WTC11 (cell line): ENCODE data around the gene MOSMO. TPM values are rescaled to one million over a fixed set of nuclear protein-coding genes. Genes with fewer than 3 reads are reported as not detected.

Source experiments
- ATAC-seq: fragments of 200-7000 bp; cut with Tn5 transposase; 2 replicates; pipeline ENCODE4 v1.10.0; 2021; ENCODE audit warnings: mild to moderate bottlenecking, moderate library complexity
- CTCF ChIA-PET: fragments of 300-600 bp; sonication (Branson Sonifier 250); formaldehyde crosslinking; loops from one replicate; lab custom pipeline; 2021; ENCODE audit warnings: antibody characterized with exemption; lab: Charles Lee
- POLR2A ChIA-PET: fragments of 350-600 bp; sonication (Branson Sonifier 250); formaldehyde crosslinking; loops from one replicate; lab custom pipeline; 2021; ENCODE audit warnings: antibody characterized with exemption; lab: Charles Lee
- DNase-seq: peaks from one replicate; pipeline ENCODE4 v3.0.0; 2021; ENCODE audit warnings: low spot score
- H3K27ac Mint-ChIP-seq: 2 replicates; pipeline ENCODE4 v1.8.0; 2021; ENCODE audit warnings: mixed read lengths
- H3K27me3 Mint-ChIP-seq: 2 replicates; pipeline ENCODE4 v1.8.0; 2021; ENCODE audit warnings: low read depth, mild to moderate bottlenecking, moderate library complexity, mixed read lengths
- H3K36me3 Mint-ChIP-seq: 2 replicates; pipeline ENCODE4 v1.8.0; 2021; ENCODE audit warnings: mixed read lengths
- H3K4me1 Mint-ChIP-seq: 2 replicates; pipeline ENCODE4 v1.8.0; 2022; ENCODE audit warnings: mixed read lengths
- H3K4me3 Mint-ChIP-seq: 2 replicates; pipeline ENCODE4 v1.8.0; 2021; ENCODE audit warnings: mild to moderate bottlenecking, moderate library complexity, mixed read lengths
- H3K9me3 Mint-ChIP-seq: 2 replicates; pipeline ENCODE4 v1.8.0; 2021; ENCODE audit warnings: mixed read lengths
- GABPB1 ChIP-seq: sonication (generic); formaldehyde crosslinking; IDR thresholded peaks from 2 replicates; pipeline ENCODE4 v1.8.1; 2023; ENCODE audit warnings: mild to moderate bottlenecking, missing genetic modification reagents
- GTF2I ChIP-seq: fragments of 250-450 bp; sonication (Bioruptor Pico); conservative IDR thresholded peaks from 2 replicates; pipeline ENCODE4 v1.4.0; 2021; ENCODE audit warnings: mild to moderate bottlenecking
- MXD4 ChIP-seq: fragments of 250-450 bp; sonication (Bioruptor Pico); IDR thresholded peaks from 2 replicates; pipeline ENCODE4 v1.8.0; 2021; ENCODE audit warnings: mild to moderate bottlenecking, moderate library complexity, borderline replicate concordance
- MYBL2 ChIP-seq: sonication (generic); formaldehyde crosslinking; IDR thresholded peaks from 2 replicates; pipeline ENCODE4 v1.8.1; 2023; ENCODE audit warnings: mild to moderate bottlenecking, moderate library complexity, missing genetic modification reagents
- SMAD4 ChIP-seq: sonication (generic); formaldehyde crosslinking; IDR thresholded peaks from 2 replicates; pipeline ENCODE4 v1.8.0; 2022; ENCODE audit warnings: mild to moderate bottlenecking, missing genetic modification reagents
- TEAD4 ChIP-seq: sonication (generic); formaldehyde crosslinking; IDR thresholded peaks from 2 replicates; pipeline ENCODE4 v1.8.0; 2022; ENCODE audit warnings: mild to moderate bottlenecking, missing genetic modification reagents
- TP53 ChIP-seq: sonication (generic); formaldehyde crosslinking; IDR thresholded peaks from 2 replicates; pipeline ENCODE4 v1.8.1; 2023; ENCODE audit warnings: mild to moderate bottlenecking, missing genetic modification reagents
- ZBTB21 ChIP-seq: sonication (generic); formaldehyde crosslinking; IDR thresholded peaks from 2 replicates; pipeline ENCODE4 v1.8.1; 2023; ENCODE audit warnings: mild to moderate bottlenecking, missing genetic modification reagents, borderline replicate concordance
- ZNF121 ChIP-seq: sonication (generic); formaldehyde crosslinking; IDR thresholded peaks from 2 replicates; pipeline ENCODE4 v1.8.0; 2023; ENCODE audit warnings: missing genetic modification reagents
- ZNF232 ChIP-seq: sonication (generic); formaldehyde crosslinking; IDR thresholded peaks from 2 replicates; pipeline ENCODE4 v1.8.0; 2022; ENCODE audit warnings: mild to moderate bottlenecking, missing genetic modification reagents
- total RNA-seq: library from RNA; stranded (reverse); gene quantifications from 3 replicates; pipeline ENCODE4 v1.2.3, GENCODE V29; 2021
- TF ChIP-seq, protein P1 (sequence below): sonication (generic); formaldehyde crosslinking; IDR thresholded peaks from 2 replicates; pipeline ENCODE4 v1.8.0; 2023; ENCODE audit warnings: mild to moderate bottlenecking, missing genetic modification reagents
- TF ChIP-seq, protein P2 (sequence below): sonication (generic); formaldehyde crosslinking; IDR thresholded peaks from 2 replicates; pipeline ENCODE4 v1.8.1; 2022; ENCODE audit warnings: mild to moderate bottlenecking, moderate library complexity, missing genetic modification reagents
- TF ChIP-seq, protein P3 (sequence below): sonication (generic); formaldehyde crosslinking; conservative IDR thresholded peaks from 2 replicates; pipeline ENCODE4 v1.8.1; 2022; ENCODE audit warnings: mild to moderate bottlenecking, missing genetic modification reagents
- TF ChIP-seq, protein P4 (sequence below): sonication (generic); formaldehyde crosslinking; IDR thresholded peaks from 2 replicates; pipeline ENCODE4 v1.8.0; 2023; ENCODE audit warnings: missing genetic modification reagents, mild to moderate bottlenecking, borderline replicate concordance
- TF ChIP-seq, protein P5 (sequence below): sonication (generic); formaldehyde crosslinking; IDR thresholded peaks from 2 replicates; pipeline ENCODE4 v1.8.1; 2022; ENCODE audit warnings: low read depth, missing genetic modification reagents, borderline replicate concordance
- TF ChIP-seq, protein P6 (sequence below): fragments of 200-600 bp; IDR thresholded peaks from 2 replicates; pipeline ENCODE4 v1.8.0; 2022; ENCODE audit warnings: antibody characterized with exemption
- TF ChIP-seq, protein P7 (sequence below): sonication (generic); formaldehyde crosslinking; IDR thresholded peaks from 2 replicates; pipeline ENCODE4 v1.8.1; 2022; ENCODE audit warnings: mild to moderate bottlenecking, missing genetic modification reagents, moderate library complexity, borderline replicate concordance

Gene MOSMO
- total RNA-seq, 1 experiment from 2014 or later = 10.7 TPM

DNA sequence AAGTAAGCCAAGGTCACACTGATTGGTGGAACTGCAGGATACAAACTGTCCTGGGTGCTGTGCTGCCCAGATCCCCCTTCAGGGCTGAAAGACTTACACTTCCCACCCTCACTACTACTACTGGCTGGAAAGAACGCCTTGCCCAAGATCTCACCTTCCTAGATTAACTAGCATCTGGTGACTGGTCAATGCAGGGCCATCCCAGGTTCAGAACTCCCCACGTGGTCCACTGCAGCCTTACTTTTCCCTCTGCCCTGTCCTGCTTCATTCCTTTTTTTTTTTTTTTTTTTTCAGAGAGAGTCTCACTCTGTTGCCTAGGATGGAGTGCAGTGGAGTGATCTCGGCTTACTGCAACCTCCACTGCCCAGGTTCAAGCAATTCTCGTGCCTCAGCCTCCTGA is 4.7 kb upstream of the MOSMO start:
- ATAC-seq = no peak
- TF ChIP-seq MYBL2 = no peak
- TF ChIP-seq GTF2I = no peak
- TF ChIP-seq, protein P1, sequence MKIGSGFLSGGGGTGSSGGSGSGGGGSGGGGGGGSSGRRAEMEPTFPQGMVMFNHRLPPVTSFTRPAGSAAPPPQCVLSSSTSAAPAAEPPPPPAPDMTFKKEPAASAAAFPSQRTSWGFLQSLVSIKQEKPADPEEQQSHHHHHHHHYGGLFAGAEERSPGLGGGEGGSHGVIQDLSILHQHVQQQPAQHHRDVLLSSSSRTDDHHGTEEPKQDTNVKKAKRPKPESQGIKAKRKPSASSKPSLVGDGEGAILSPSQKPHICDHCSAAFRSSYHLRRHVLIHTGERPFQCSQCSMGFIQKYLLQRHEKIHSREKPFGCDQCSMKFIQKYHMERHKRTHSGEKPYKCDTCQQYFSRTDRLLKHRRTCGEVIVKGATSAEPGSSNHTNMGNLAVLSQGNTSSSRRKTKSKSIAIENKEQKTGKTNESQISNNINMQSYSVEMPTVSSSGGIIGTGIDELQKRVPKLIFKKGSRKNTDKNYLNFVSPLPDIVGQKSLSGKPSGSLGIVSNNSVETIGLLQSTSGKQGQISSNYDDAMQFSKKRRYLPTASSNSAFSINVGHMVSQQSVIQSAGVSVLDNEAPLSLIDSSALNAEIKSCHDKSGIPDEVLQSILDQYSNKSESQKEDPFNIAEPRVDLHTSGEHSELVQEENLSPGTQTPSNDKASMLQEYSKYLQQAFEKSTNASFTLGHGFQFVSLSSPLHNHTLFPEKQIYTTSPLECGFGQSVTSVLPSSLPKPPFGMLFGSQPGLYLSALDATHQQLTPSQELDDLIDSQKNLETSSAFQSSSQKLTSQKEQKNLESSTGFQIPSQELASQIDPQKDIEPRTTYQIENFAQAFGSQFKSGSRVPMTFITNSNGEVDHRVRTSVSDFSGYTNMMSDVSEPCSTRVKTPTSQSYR = no peak
- Mint-ChIP-seq H3K27ac (no peak overlapping the region), H3K9me3 (no peaks in the 10 kb centered on the region), H3K4me3 (no peak overlapping the region), H3K36me3 (no peaks in the 10 kb centered on the region), H3K4me1 (peaks cover 9% of the 10 kb centered on the region), H3K27me3 (peaks cover 13% of the 10 kb centered on the region)
- ChIA-PET POLR2A (interaction anchor here (0.6 to 0.9 kb wide), 3 partner anchors 58 to 60 kb away, joined by 3 to 4 read pairs (median 4); no protein-coding TSS in a partner anchor), CTCF (interaction anchor here (1.7 to 7.5 kb wide), 6 partner anchors 53 to 185 kb away, joined by 5 to 140 read pairs (median 16); no protein-coding TSS in a partner anchor)
- no peak for DNase-seq

DNA sequence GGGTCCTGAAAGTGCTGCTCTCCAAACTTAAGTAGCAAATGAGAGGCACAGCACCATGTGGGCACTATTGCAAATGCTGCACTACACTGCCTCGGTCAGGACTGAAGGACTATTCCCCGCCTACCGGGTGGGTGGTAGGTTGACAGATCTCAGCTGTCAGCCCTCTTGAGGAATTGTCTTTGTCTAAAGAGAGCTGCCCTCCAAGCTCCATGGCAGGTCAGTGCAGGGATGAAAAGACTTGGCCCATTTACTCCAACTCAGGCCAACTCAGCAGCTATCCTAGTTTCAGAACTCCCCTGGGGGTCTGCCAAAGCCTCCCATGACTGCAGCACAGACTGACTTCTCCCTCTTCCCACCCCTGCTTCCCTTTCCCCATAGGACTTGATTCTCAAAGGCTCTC is 3.6 kb upstream of the MOSMO start:
- ATAC-seq (no peak), DNase-seq (no peak)
- TF ChIP-seq, protein P2, sequence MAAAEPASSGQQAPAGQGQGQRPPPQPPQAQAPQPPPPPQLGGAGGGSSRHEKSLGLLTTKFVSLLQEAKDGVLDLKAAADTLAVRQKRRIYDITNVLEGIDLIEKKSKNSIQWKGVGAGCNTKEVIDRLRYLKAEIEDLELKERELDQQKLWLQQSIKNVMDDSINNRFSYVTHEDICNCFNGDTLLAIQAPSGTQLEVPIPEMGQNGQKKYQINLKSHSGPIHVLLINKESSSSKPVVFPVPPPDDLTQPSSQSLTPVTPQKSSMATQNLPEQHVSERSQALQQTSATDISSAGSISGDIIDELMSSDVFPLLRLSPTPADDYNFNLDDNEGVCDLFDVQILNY (CRISPR knock-in tag) = no peak
- TF ChIP-seq, protein P3, sequence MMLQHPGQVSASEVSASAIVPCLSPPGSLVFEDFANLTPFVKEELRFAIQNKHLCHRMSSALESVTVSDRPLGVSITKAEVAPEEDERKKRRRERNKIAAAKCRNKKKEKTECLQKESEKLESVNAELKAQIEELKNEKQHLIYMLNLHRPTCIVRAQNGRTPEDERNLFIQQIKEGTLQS (CRISPR knock-in tag) = no peak
- TF ChIP-seq SMAD4 (CRISPR knock-in tag) (no peak), ZNF232 (CRISPR knock-in tag) (no peak), TP53 (CRISPR knock-in tag) (no peak), ZNF121 (CRISPR knock-in tag) (no peak)
- TF ChIP-seq, protein P4, sequence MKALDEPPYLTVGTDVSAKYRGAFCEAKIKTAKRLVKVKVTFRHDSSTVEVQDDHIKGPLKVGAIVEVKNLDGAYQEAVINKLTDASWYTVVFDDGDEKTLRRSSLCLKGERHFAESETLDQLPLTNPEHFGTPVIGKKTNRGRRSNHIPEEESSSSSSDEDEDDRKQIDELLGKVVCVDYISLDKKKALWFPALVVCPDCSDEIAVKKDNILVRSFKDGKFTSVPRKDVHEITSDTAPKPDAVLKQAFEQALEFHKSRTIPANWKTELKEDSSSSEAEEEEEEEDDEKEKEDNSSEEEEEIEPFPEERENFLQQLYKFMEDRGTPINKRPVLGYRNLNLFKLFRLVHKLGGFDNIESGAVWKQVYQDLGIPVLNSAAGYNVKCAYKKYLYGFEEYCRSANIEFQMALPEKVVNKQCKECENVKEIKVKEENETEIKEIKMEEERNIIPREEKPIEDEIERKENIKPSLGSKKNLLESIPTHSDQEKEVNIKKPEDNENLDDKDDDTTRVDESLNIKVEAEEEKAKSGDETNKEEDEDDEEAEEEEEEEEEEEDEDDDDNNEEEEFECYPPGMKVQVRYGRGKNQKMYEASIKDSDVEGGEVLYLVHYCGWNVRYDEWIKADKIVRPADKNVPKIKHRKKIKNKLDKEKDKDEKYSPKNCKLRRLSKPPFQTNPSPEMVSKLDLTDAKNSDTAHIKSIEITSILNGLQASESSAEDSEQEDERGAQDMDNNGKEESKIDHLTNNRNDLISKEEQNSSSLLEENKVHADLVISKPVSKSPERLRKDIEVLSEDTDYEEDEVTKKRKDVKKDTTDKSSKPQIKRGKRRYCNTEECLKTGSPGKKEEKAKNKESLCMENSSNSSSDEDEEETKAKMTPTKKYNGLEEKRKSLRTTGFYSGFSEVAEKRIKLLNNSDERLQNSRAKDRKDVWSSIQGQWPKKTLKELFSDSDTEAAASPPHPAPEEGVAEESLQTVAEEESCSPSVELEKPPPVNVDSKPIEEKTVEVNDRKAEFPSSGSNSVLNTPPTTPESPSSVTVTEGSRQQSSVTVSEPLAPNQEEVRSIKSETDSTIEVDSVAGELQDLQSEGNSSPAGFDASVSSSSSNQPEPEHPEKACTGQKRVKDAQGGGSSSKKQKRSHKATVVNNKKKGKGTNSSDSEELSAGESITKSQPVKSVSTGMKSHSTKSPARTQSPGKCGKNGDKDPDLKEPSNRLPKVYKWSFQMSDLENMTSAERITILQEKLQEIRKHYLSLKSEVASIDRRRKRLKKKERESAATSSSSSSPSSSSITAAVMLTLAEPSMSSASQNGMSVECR = no peak
- TF ChIP-seq, protein P5, sequence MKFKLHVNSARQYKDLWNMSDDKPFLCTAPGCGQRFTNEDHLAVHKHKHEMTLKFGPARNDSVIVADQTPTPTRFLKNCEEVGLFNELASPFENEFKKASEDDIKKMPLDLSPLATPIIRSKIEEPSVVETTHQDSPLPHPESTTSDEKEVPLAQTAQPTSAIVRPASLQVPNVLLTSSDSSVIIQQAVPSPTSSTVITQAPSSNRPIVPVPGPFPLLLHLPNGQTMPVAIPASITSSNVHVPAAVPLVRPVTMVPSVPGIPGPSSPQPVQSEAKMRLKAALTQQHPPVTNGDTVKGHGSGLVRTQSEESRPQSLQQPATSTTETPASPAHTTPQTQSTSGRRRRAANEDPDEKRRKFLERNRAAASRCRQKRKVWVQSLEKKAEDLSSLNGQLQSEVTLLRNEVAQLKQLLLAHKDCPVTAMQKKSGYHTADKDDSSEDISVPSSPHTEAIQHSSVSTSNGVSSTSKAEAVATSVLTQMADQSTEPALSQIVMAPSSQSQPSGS (CRISPR knock-in tag) = no peak
- Mint-ChIP-seq H3K27ac (no peak overlapping the region), H3K4me1 (peaks cover 9% of the 10 kb centered on the region), H3K4me3 (no peak overlapping the region), H3K36me3 (no peaks in the 10 kb centered on the region), H3K9me3 (no peaks in the 10 kb centered on the region), H3K27me3 (peaks cover 13% of the 10 kb centered on the region)
- CTCF ChIA-PET = interaction anchor here (1.2 to 7.5 kb wide), 3 partner anchors 74 to 184 kb away, joined by 3 to 140 read pairs (median 9); no protein-coding TSS in a partner anchor
- POLR2A ChIA-PET = no interaction called here

DNA sequence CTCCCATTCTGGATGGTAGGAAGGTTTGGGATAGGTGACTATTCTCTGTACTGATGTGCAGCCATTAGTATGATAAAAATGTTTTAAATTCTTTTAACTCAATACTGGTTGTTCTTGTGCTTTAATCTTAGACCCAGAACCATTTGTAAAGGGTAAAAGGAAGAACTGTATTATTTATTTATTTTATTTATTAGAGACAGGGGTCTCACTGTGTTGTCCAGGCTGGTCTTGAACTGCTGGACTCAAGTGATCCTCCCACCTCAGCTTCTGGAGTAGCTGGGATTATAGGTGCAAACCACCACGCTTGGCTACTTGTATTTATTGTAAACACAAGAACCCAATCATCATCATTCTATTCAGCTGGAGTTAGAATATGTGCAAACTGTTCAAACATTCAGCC is 2.2 kb upstream of the MOSMO start:
- peaks cover 13% of the 10 kb centered on the region for H3K27me3 Mint-ChIP-seq
- ChIA-PET CTCF (interaction anchor here (1.1 to 7.5 kb wide), 2 partner anchors 72 to 83 kb away, joined by 3 to 140 read pairs; no protein-coding TSS in a partner anchor), POLR2A (no interaction called here)
- DNase-seq = no peak
- no peaks in the 10 kb centered on the region for H3K36me3 Mint-ChIP-seq
- H3K9me3 Mint-ChIP-seq = no peaks in the 10 kb centered on the region
- ATAC-seq = no peak
- H3K4me1 Mint-ChIP-seq = peaks cover 12% of the 10 kb centered on the region
- no peak overlapping the region for H3K4me3 Mint-ChIP-seq
- no peak overlapping the region for H3K27ac Mint-ChIP-seq
- TF ChIP-seq ZNF232 (CRISPR knock-in tag) (no peak), ZBTB21 (CRISPR knock-in tag) (no peak), GABPB1 (no peak), TEAD4 (no peak), MXD4 (CRISPR knock-in tag) (no peak)
- TF ChIP-seq, protein P6, sequence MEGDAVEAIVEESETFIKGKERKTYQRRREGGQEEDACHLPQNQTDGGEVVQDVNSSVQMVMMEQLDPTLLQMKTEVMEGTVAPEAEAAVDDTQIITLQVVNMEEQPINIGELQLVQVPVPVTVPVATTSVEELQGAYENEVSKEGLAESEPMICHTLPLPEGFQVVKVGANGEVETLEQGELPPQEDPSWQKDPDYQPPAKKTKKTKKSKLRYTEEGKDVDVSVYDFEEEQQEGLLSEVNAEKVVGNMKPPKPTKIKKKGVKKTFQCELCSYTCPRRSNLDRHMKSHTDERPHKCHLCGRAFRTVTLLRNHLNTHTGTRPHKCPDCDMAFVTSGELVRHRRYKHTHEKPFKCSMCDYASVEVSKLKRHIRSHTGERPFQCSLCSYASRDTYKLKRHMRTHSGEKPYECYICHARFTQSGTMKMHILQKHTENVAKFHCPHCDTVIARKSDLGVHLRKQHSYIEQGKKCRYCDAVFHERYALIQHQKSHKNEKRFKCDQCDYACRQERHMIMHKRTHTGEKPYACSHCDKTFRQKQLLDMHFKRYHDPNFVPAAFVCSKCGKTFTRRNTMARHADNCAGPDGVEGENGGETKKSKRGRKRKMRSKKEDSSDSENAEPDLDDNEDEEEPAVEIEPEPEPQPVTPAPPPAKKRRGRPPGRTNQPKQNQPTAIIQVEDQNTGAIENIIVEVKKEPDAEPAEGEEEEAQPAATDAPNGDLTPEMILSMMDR = no peak
- TF ChIP-seq, protein P7, sequence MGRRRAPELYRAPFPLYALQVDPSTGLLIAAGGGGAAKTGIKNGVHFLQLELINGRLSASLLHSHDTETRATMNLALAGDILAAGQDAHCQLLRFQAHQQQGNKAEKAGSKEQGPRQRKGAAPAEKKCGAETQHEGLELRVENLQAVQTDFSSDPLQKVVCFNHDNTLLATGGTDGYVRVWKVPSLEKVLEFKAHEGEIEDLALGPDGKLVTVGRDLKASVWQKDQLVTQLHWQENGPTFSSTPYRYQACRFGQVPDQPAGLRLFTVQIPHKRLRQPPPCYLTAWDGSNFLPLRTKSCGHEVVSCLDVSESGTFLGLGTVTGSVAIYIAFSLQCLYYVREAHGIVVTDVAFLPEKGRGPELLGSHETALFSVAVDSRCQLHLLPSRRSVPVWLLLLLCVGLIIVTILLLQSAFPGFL (CRISPR knock-in tag) = no peak
